ENCODE measurements around the gene NEB.
"Not testable (repeated sequence)": the region's sequence is repeated elsewhere in the genome, so short reads cannot be mapped to it uniquely, and the experiment has no call there.

The NEB gene

DNA sequence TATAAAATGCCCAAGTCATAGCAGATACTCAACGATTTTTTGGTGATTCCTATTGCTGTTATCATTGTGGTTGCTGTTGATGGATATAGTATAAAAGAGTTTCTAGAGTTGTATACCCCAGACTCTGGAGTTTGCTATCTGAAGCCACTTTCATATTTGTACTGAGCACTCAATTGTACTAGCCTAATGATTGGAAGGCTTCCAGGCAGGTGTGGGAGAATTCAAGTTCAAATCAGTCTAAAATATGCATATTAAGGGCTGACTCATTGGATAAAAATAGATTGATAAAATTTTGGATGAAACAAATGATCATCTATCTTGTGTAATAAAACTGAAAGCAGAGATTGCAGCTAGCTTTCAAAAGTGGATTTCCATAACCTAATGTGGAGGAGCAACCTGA is 122.9 kb downstream of the NEB start:
- no peak for DNase-seq (ENCODE audit: low read depth in 2 of 2)

DNA sequence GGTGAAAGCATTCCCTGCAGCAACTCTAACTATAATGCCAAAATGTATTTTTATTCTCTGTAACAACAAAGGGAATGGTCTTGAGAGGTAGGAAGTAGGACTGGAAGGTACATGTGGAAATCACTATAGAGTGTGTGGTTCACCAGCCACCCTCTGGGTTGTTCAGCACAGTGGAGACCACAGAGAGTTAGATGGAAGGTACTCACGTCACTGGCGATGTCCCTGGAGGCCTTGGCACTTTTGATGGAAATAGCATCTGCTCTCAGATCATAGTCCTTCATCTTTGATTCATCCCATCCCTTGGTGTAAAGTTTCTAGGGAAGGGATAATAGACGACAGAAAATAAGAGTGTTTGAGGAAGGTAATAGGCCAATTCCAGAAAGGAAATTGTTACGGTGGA is 124.0 kb downstream of the NEB start:
- DNase-seq (ENCODE audit: low read depth in 2 of 2), result no peak

DNA sequence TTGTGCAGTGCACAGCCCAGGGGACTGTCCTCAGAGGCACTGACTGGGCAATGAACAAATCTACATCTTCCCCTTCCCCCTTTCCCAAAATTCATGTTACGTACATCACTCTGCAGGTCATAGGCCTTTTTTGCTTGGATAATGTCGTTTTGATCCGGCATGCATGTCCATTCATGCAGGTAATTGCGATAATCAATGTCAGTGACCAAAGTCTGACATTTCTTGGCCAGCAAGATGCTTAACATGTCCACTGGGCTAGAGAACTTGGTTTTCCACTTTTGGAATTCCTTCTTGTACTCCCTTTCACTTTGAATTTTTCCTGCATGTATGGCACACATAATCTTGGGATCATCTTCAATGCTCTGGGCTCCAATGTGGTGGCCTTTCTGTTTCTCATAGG is 124.6 kb downstream of the NEB start:
- no peak for DNase-seq (ENCODE audit: low read depth in 2 of 2)

DNA sequence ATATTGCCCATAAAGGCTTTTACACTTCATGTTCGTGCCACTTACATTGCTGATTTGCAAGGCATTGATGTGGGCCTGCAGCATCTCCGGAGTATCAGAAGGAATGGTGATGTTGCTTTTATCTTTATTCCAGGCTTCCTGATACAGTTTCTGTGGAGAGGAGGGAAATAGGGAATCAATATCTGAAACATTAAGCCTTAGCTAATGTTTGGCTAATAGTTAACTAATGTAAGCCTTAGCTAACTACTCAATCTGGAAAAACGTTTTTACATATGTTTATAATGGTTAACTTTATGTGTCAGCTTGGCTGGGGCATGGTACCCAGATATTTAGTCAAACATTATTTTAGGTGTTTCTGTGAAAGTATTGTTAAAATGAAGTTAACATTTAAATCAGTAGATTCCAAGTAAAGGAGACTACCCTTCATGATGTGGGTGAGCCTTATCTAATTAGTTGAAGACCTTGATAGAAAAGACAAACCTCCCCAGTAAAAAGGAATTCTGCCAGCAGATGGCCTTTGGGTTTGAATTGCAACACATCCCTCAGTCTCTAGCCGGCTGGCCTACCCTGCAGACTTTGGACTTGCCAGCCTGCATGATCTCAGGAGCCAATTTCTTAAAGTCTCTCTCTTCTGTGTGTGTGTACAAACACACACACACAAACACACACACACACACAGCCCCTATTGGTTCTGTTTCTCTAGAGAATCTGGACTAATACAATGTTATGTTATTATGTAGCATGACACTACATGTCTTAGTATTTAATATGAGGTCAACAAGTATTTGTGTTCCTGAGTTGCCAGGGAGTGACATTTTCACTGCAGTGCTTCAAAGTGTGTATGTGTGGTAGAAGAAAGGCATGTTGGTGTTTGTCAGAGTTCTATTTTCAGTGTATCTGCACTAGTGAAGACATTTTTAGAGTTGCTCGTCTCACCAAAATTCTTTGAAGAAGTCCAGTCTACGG is 126.5 kb downstream of the NEB start:
- not testable (repeated sequence) for DNase-seq (ENCODE audit: low read depth in 2 of 2)

DNA sequence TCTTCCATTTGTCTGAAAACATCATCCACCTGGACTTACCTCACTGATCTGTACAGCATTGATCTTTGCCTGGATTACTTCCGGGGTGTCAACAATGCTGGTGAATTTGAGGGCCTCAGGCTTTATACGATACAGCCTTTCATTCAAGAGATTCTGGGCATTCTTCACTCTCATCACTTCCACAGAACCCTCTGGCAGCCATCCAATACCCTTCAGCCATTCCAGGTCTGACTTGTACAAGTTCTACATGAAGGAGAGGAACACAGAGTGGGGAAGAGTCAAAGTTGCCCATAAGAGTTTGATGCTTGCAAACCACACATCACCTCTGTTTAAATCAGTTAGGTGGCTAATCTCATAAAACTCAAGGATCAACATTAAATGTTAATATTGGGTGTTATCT is 130.7 kb downstream of the NEB start:
- not testable (repeated sequence) for DNase-seq (ENCODE audit: low read depth in 2 of 2)

DNA sequence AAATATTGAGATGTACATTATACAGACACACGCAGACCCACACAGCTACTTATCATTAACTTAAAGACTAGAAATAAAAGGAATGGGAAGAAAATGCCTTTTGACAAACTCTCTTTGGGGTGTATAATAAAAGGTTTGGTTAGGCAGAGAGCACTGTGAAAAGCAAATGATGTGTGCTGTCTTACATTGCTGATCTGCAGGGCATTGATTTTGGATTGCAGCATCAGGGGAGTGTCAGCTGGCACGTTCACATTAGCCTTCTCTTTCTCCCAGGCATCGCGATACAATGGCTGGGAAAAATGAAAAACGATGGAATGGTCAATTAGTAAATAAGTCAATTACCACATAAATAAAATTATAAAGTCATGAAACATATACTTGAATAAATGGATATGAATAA is 131.9 kb downstream of the NEB start:
- DNase-seq (ENCODE audit: low read depth in 2 of 2), result not testable (repeated sequence)

DNA sequence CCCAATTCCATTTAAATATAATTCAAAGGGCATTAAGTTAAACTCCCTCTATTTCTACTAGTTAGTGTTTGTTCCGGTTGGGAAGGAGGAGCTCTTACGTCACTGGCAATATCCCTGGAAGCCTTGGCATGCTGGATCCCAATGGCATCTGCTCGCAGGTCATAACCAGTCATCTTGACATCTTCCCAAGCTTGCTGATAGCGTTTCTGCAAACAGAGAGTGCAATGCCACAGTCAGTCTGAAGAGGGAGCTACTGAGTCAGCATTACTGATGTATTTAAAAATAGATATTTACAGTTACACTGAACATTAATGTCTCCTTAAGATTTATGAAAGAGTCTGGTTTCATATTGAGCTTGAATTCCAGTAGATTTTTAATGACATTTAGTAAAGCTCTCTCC is 132.5 kb downstream of the NEB start:
- DNase-seq (ENCODE audit: low read depth in 2 of 2), result not testable (repeated sequence)

DNA sequence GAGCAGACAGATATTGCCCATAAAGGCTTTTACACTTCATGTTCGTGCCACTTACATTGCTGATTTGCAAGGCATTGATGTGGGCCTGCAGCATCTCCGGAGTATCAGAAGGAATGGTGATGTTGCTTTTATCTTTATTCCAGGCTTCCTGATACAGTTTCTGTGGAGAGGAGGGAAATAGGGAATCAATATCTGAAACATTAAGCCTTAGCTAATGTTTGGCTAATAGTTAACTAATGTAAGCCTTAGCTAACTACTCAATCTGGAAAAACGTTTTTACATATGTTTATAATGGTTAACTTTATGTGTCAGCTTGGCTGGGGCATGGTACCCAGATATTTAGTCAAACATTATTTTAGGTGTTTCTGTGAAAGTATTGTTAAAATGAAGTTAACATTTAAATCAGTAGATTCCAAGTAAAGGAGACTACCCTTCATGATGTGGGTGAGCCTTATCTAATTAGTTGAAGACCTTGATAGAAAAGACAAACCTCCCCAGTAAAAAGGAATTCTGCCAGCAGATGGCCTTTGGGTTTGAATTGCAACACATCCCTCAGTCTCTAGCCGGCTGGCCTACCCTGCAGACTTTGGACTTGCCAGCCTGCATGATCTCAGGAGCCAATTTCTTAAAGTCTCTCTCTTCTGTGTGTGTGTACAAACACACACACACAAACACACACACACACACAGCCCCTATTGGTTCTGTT is 137.2 kb downstream of the NEB start:
- not testable (repeated sequence) for DNase-seq (ENCODE audit: low read depth in 2 of 2)

DNA sequence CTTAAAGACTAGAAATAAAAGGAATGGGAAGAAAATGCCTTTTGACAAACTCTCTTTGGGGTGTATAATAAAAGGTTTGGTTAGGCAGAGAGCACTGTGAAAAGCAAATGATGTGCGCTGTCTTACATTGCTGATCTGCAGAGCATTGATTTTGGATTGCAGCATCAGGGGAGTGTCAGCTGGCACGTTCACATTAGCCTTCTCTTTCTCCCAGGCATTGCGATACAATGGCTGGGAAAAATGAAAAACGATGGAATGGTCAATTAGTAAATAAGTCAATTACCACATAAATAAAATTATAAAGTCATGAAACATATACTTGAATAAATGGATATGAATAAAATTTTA is 142.4 kb downstream of the NEB start:
- not testable (repeated sequence) for DNase-seq (ENCODE audit: low read depth in 2 of 2)

DNA sequence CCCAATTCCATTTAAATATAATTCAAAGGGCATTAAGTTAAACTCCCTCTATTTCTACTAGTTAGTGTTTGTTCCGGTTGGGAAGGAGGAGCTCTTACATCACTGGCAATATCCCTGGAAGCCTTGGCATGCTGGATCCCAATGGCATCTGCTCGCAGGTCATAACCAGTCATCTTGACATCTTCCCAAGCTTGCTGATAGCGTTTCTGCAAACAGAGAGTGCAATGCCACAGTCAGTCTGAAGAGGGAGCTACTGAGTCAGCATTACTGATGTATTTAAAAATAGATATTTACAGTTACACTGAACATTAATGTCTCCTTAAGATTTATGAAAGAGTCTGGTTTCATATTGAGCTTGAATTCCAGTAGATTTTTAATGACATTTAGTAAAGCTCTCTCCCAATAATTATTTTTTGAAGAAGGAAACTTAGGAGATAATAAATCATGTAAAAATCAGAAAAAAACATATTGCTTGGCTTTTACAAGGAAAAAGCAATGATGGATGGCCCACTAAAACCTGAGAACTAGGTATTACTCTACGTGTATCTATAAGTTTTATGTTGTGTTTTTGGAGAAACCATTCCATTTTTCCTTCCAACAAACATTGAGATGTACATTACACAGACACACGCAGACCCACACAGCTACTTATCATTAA is 142.9 kb downstream of the NEB start:
- not testable (repeated sequence) for DNase-seq (ENCODE audit: low read depth in 2 of 2)

DNA sequence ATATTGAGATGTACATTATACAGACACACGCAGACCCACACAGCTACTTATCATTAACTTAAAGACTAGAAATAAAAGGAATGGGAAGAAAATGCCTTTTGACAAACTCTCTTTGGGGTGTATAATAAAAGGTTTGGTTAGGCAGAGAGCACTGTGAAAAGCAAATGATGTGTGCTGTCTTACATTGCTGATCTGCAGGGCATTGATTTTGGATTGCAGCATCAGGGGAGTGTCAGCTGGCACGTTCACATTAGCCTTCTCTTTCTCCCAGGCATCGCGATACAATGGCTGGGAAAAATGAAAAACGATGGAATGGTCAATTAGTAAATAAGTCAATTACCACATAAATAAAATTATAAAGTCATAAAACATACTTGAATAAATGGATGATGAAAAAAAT is 153.0 kb downstream of the NEB start:
- not testable (repeated sequence) for DNase-seq (ENCODE audit: low read depth in 2 of 2)

DNA sequence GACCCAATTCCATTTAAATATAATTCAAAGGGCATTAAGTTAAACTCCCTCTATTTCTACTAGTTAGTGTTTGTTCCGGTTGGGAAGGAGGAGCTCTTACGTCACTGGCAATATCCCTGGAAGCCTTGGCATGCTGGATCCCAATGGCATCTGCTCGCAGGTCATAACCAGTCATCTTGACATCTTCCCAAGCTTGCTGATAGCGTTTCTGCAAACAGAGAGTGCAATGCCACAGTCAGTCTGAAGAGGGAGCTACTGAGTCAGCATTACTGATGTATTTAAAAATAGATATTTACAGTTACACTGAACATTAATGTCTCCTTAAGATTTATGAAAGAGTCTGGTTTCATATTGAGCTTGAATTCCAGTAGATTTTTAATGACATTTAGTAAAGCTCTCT is 153.6 kb downstream of the NEB start:
- not testable (repeated sequence) for DNase-seq (ENCODE audit: low read depth in 2 of 2)

DNA sequence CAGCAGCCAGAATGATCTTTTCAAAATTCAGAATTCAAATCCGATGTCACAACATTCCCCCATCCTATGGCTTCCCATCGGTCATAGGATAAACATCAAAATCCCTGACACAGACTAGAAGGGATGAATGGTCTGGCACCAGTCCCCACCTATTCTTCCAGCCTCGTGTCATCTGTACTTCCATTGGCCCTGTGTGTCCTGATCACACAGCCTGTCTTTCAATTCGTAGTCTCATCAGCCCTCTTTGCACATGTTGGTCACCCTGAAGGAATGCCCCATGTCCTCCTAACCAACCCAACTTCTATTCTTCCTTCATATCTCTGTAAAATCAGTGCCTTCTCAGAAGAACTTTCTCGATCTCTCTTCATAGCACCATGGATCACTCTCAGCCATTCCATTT is 157.2 kb downstream of the NEB start:
- DNase-seq (ENCODE audit: low read depth in 2 of 2), result no peak

DNA sequence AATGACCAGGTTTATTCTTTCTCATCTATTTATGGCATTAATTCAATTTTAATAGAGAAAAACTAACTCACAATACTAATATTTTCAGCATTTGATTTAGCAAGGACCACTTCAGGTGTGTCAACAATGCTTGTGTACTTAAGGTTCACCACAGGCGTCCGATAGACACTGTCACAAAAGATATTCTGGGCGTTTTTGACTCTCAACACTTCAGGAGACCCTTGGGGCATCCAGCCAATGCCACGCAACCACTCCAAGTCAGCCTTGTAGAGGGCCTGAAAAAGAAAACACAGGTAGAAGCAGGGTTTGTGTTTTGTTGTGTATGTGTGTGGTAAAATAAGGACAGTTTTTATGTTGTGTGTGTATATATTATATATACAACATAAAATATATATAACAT is 158.2 kb downstream of the NEB start:
- DNase-seq (ENCODE audit: low read depth in 2 of 2), result no peak

DNA sequence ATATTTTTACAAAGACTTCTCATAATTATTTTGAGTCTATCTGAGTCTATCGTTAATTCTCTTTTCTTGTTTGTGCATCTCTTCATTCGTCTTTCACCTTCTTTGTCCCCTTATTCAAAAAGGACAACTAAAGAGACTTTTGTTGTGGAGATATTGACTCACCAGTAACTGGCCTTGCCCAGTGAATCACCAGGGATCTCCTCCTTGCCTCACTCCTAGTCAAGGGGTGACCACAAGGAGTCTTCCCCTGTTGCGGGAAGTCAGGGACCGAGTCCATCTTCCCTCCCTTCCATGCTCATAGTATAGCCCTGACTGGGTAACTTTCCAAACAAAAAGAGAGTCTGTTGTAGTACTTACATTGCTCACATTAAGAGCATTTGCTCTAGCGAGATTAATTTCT is 158.9 kb downstream of the NEB start:
- DNase-seq (ENCODE audit: low read depth in 2 of 2), result no peak

DNA sequence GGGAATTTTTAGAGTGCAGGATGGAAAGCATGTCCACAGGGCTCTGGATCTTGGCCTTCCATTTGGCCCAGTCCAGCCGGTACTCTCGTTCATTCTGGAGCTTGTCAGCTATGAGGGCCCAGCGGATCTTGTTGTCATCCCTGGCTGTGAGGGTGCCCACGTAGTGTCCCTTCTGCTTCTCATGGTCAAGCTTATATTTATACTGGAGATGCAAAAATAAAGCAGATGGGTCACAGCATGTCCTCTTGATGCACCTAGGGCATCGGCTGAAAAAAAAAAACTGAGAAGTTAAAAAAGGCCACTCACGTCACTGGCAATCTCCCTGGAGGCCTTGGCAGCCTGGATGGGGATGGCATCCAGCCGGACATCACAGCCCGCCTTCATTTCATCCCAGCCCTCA is 164.1 kb downstream of the NEB start:
- DNase-seq (ENCODE audit: low read depth in 2 of 2), result no peak

DNA sequence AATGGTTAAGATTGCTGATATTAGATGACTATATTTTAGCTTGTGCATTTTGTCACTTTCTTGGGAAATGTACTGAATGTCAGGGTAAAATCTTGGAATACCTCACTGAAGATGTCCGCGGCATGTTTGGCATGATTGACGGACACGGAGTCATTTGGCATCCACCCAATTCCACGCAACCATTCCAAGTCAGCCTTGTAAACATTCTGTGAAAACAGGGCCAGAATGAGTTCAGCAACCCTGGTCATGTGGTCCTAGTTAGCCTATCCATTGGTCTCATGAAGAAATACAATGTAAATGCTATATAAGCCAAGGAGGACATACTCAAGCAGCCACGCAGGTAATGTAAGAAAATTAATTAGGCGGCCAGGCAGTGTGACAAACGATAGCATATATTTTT is 165.1 kb downstream of the NEB start:
- no peak for DNase-seq (ENCODE audit: low read depth in 2 of 2)

DNA sequence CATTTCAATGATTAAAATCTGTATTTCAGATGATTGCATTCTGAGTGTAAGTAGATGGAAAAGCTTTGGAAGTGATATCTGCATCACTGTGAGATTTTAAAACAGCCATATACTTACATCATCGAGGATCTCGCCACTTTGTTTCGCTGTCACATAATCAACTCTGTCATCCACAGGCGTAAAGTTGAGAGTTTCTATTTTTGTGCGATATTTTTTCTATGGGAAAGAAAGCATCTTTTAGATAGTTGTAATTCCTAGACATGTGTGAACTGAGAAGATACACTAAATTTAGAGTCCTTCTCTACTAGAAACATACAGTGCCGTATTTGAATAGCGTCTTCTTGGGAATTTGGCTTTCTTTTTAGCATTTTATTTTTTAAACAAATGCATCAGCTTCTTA is 165.8 kb downstream of the NEB start:
- no peak for DNase-seq (ENCODE audit: low read depth in 2 of 2)

DNA sequence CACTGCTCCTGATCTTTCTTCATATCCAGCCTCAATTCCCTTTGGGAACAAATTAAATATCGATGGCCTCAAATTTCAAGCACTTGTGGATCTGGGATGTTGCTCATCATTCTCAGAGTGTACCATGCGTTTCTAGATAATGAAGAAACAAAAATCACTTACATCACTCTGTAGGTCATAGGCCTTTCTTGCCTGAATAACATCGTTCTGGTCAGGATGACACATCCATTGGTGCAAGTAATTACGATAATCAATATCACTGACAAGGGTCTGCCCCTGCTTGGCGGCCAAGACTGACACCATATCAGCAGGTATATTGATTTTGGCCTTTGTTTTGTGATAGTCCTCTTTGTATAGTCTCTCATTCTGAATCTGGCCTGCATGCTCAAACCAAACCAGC is 167.3 kb downstream of the NEB start:
- DNase-seq (ENCODE audit: low read depth in 2 of 2), result no peak

DNA sequence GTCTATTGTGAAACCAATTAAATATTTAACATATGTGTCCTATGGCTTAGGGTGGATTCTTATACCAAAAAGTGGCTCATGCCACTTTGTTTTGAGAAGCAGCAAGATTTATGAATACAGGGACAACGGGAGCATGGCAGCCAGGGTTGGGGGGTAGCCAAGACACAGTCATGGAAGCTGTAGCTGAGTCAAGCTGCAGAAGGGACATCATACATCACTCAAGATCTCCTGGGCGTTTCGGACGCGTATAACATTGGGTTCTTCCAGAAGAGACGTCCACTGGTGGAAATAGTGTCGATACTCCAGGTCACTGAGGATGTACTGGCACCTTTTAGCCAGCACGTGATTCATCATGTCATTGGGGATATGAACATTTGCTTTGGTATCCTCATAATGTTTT is 171.9 kb downstream of the NEB start:
- DNase-seq (ENCODE audit: low read depth in 2 of 2), result no peak

DNA sequence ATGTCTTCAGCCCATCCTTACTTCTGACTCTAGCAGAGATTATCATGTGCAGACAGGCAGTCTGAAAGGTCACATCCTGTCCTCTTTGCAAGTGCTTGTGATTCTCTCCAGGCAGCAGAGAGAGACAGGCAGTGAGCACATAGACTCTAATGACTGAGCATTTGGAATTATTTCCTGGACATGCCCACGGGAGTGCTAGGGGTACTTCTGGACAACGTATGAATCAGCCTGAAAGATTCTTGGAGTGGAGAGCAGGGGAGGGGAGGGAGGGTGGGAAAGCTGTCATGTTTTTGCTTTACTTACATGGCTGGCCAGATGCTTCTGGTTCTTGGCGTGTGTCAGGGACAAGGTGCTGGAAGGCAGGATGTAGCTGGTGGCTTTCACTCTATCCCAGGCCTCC is 174.0 kb downstream of the NEB start:
- no peak for DNase-seq (ENCODE audit: low read depth in 2 of 2)

DNA sequence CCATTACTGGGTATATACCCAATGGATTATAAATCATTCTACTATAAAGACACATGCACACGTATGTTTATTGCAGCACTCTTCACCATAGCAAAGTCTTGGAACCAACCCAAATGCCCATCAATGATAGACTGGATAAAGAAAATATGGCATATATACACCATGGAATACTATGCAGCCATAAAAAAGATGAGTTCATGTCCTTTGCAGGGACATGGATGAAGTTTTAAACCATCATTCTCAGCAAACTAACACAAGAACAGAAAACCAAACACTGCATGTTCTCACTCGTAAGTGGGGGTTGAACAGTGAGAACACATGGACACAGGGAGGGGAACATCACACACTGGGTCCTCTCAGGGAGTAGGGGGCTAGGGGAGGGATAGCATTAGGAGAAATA is 174.8 kb downstream of the NEB start:
- not testable (repeated sequence) for DNase-seq (ENCODE audit: low read depth in 2 of 2)

DNA sequence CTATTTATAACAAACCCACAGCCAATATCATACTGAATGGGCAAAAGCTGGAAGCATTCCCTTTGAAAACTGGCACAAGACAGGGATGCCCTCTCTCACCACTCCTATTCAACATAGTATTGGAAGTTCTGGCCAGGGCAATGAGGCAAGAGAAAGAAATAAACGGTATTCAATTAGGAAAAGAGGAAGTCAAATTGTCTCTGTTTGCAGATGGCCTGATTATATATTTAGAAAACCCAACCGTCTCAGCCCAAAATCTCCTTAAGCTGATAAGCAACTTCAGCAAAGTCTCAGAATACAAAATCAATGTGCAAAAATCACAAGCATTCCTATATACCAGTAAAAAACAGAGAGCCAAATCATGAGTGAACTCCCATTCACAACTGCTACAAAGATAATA is 176.4 kb downstream of the NEB start:
- not testable (repeated sequence) for DNase-seq (ENCODE audit: low read depth in 2 of 2)

Data from stimulated activated CD8-positive, alpha-beta memory T cell treated with anti-CD3 and anti-CD28 coated beads, Interleukin-7, amount 100 ng/mL, for 1 hour (primary cell).